Erythroblast (primary cell): ENCODE data around the gene ZFP92.

Source experiments
- GATA1 ChIP-seq: IDR thresholded peaks from 2 replicates; pipeline ENCODE4 v1.6.1; 2011; ENCODE audit warnings: low read depth, mild to moderate bottlenecking, control low read depth, low read length, moderate library complexity
- POLR2A ChIP-seq: IDR thresholded peaks from 2 replicates; pipeline ENCODE4 v1.6.1; 2011; ENCODE audit warnings: mild to moderate bottlenecking, low read length

DNA sequence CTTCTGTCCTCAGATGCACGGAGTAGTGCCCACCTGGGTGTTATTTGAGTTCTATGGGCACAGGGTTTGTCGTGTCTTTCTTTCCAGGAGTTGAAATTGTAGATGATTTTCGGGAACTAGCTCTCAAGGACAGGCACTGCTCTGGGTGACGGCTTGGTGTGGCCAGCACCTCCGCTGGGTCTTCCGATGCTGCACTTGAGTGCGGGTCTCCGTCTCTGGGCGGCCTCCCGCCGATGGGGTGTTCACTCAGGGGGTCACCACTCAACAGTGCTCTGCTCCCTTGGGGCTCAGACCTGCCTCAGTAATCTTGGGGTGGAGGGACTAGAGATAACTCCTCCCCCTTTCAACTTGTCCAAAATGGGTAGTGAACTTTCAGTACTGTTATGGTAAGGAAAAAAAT lies 2.5 kb downstream of the ZFP92 start:
- no peak for TF ChIP-seq POLR2A
- no peak for TF ChIP-seq GATA1
